SH-SY5Y (cell line): Measurements from ENCODE around the gene TRAF3.

Source experiments
- GATA2 ChIP-seq: IDR thresholded peaks from 2 replicates; pipeline ENCODE4 v1.6.1; 2011; ENCODE audit warnings: mild to moderate bottlenecking, low read depth, low read length
- GATA3 ChIP-seq: IDR thresholded peaks from 2 replicates; pipeline ENCODE4 v1.6.1; 2011; ENCODE audit warnings: low read depth, mild to moderate bottlenecking, low read length, moderate library complexity

- TF ChIP-seq GATA3 (no peak), GATA2 (no peak)
Observed at GRCh38 chr14:102748806-102749205, 28.4 kb upstream of the TRAF3 start.
